ENCODE results near the gene NDOR1.
A peak's percentile ranks its signal among the peaks of the same experiment; 100 is the strongest.

Gene NDOR1

GRCh38 chr9:137205126-137206069 lies at the start of gene NDOR1, which contains the start of gene TMEM203:
Gene NDOR1 (plus strand): TSS chr9:137205700. CDS start chr9:137205778, 78 bp downstream.
Gene TMEM203 (minus strand): TSS chr9:137205648. CDS start chr9:137205414, 234 bp downstream.
- DNase-seq, result peak; percentile 65

GRCh38 chr9:137156567-137157375 lies 48.7 kb upstream of the NDOR1 start:
- peak; percentile 9 for DNase-seq

- DNase-seq, result no peak
Observed at GRCh38 chr9:137157618-137158415, 47.7 kb upstream of the NDOR1 start.

GRCh38 chr9:137158625-137159024 lies 46.9 kb upstream of the NDOR1 start:
- DNase-seq, result no peak

GRCh38 chr9:137159105-137160053 lies 46.1 kb upstream of the NDOR1 start:
- no peak for DNase-seq

- no peak for DNase-seq
Observed at GRCh38 chr9:137160054-137160425, 45.5 kb upstream of the NDOR1 start.

GRCh38 chr9:137160716-137161557 lies 44.6 kb upstream of the NDOR1 start:
- no peak for DNase-seq

- no peak for DNase-seq
Observed at GRCh38 chr9:137161558-137162486, 43.7 kb upstream of the NDOR1 start.

GRCh38 chr9:137162505-137163364 lies 42.8 kb upstream of the NDOR1 start:
- peak; percentile 21 for DNase-seq

- no peak for DNase-seq
Observed at GRCh38 chr9:137163365-137163715, 42.2 kb upstream of the NDOR1 start.

- no peak for DNase-seq
Observed at GRCh38 chr9:137163805-137164204, 41.7 kb upstream of the NDOR1 start.

- DNase-seq, result no peak
Observed at GRCh38 chr9:137164370-137165249, 40.9 kb upstream of the NDOR1 start.

- DNase-seq, result no peak
Observed at GRCh38 chr9:137165250-137165836, 40.2 kb upstream of the NDOR1 start.

- DNase-seq, result no peak
Observed at GRCh38 chr9:137166380-137167229, 38.9 kb upstream of the NDOR1 start.

GRCh38 chr9:137167277-137167746 lies 38.2 kb upstream of the NDOR1 start:
- peak; percentile 13 for DNase-seq

Data from MV-4-11 (cell line).